NCI-H69 (cell line): ENCODE measurements around the gene CMC1.
A peak's percentile ranks its signal among the peaks of the same experiment; 100 is the strongest.

Experiments used
- DNase-seq: peaks from one replicate; lab custom pipeline; 2025; lab: John Stamatoyannopoulos, UW

The CMC1 gene

GRCh38 chr3:28300345-28300962 is 59.0 kb downstream of the CMC1 start:
- no peak for DNase-seq

GRCh38 chr3:28301688-28302087 is 60.3 kb downstream of the CMC1 start:
- DNase-seq, result peak; percentile 8

- no peak for DNase-seq
These were observed 66.8 kb downstream of the CMC1 start for GRCh38 chr3:28308196-28308595.

DNA sequence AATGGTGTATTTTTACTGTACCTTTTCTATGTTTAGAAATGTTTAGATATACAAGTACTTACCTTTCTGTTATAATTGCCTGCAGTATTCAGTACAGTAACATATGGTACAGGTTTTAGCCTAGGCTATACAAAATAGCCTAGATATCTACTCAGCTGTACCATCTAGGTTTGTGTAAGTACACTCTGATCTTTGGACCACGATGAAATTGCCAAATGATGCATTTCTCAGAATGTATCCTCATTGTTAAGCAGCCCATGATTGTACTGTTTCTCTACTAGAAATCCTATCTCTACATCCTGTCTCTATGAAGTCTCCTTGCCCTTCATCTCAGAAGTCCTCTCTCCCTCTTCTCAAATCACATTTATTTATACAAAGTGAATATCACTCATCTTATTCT is 74.3 kb downstream of the CMC1 start:
- no peak for DNase-seq

DNA sequence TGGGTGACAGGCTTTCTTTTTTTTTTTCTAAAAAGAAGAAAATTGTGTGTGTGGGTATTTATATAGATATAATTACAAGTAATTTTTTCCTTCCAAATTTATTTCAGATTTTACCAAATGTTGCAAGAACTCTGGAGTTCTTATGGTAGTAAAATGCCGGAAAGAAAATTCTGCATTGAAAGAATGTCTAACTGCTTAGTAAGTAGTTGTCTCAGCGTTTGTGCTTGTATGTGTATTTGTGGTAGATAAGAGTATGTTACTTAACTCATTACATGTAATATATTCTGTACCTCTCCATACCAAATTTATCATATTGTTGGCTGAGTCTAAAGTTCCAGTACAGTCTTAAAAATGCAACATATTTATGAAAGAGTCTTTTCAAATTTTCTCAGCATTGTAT is 74.8 kb downstream of the CMC1 start:
- no peak for DNase-seq

- peak; percentile 67 for DNase-seq
These were observed 76.1 kb downstream of the CMC1 start for GRCh38 chr3:28317438-28318022.

GRCh38 chr3:28320981-28321380 is 79.6 kb downstream of the CMC1 start:
- DNase-seq, result no peak

GRCh38 chr3:28322464-28322863 is 81.0 kb downstream of the CMC1 start:
- no peak for DNase-seq

- DNase-seq, result no peak
These were observed 85.1 kb downstream of the CMC1 start for GRCh38 chr3:28326458-28326926.

GRCh38 chr3:28328188-28329151 is 87.1 kb downstream of the CMC1 start:
- DNase-seq, result peak; percentile 1

GRCh38 chr3:28334552-28334951 is 93.1 kb downstream of the CMC1 start:
- DNase-seq, result no peak

GRCh38 chr3:28335246-28335645 is 93.8 kb downstream of the CMC1 start:
- DNase-seq, result no peak

- no peak for DNase-seq
These were observed 95.8 kb downstream of the CMC1 start for GRCh38 chr3:28337230-28337629.

DNA sequence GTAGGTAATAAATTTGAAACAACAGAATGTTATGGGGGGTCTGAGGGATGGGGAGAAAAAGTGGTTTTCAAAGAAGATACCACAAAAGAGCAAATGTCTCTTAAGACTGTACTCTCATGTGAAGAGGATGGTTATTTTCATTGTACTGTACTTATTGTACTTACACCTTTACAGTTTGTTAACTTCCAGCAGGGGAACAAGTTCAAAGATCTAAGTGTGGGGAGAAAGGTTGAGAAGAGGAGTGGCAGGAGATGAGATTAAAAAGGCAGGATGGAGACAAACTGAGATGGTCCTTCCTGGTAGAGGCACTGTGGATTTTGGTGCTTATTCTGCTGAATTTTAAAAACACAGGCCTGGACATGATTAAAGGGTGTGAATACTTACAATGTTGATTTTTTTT is 101.7 kb downstream of the CMC1 start:
- no peak for DNase-seq

GRCh38 chr3:28345690-28346089 is 104.3 kb downstream of the CMC1 start:
- DNase-seq, result no peak

GRCh38 chr3:28347374-28348264 is 106.2 kb downstream of the CMC1 start:
- no peak for DNase-seq

DNA sequence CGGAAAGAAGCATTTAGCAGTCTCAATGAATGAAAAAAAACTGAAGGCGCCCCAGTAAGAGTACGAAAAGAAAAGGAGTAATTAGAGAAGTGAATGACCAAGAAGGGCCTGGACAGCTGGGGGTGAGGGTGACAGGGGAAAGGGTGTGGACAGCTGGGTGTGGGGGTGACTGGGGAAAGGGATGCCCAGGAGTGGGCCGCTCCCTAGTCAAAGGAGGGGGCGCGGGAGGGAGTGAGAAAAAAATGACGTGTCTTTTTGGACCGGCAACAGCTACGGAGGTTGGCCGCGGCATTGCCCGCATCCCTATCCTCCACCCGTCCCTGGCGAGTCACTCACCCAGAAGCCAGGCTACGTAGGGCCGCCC is 106.8 kb downstream of the CMC1 start:
- DNase-seq, result no peak

- DNase-seq, result peak; percentile 95
These were observed 107.4 kb downstream of the CMC1 start, which contains the start of the genes AZI2 and ZCWPW2 for GRCh38 chr3:28348629-28349468. TSS of gene AZI2 (minus strand) at chr3:28348824. CDS start at chr3:28340617, 8,207 bp downstream. TSS of gene ZCWPW2 (plus strand) at chr3:28348721. CDS start at chr3:28413069, 64,348 bp downstream.

DNA sequence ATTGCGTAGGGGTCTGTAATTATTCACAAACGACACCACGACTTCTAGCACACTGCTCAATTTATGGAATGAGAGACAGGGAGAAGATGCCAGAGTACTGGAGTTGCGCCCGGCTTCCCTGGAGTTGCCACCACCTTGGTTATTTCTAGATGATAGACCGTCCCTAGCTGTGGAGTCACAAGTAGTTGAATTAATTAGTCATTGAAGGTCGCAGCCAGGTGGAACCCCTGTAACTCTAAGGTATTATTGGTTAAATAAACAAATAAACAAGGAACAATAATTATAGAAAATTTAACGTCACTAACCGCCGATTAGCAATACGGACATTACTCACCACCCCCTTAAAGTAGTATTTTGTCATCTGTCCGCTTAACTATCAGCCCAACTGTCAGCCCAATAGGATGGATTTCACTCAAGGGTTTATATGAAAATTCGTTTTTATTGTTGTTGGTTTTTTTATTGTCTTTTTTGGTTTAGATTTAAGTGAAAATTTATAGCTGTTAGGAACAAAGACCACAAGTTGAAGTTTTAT is 108.1 kb downstream of the CMC1 start:
- no peak for DNase-seq
